ENCODE data around the gene ACAT1.
"Not testable (repeated sequence)": the region's sequence is repeated elsewhere in the genome, so short reads cannot be mapped to it uniquely, and the experiment has no call there.

ACAT1 gene

DNA sequence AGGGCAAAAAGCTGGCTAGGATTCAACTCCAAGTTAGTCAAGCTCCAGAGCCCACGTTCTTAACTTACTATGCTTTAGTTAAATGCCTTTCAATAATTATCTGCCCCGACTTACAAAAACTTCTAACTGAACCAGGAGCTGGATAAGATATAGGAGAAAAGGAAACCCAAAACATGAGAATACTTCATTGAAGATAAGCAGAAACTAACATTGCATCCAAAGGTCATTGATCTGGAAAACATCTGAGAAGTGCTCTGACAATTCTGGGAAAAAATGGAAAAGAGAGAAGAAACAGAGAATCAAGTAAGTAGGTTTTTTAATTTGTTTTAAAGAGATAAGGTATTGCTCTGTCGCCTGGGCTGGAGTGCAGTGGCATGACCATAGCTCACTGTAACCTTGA, 27.2 kb downstream of the ACAT1 start:
- DNase-seq: no peak

DNA sequence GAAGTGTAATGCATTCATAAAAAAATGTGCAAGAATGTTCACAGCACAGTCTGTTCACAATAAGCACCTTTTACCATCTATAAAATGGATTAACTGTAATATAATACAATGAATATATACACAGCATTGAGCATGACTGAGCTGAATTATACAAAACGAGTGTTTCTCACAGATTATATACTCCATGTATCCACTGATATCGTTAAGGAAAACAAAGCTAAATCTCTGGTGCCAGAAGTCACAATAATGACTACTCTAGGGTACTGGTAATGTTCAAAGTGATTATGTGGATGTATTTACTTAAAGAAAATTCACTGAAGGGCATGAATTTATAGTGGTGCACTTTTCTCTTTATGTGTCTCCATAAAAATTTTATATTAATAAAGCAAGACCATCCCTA, 33.2 kb downstream of the ACAT1 start:
- DNase-seq: no peak

DNA sequence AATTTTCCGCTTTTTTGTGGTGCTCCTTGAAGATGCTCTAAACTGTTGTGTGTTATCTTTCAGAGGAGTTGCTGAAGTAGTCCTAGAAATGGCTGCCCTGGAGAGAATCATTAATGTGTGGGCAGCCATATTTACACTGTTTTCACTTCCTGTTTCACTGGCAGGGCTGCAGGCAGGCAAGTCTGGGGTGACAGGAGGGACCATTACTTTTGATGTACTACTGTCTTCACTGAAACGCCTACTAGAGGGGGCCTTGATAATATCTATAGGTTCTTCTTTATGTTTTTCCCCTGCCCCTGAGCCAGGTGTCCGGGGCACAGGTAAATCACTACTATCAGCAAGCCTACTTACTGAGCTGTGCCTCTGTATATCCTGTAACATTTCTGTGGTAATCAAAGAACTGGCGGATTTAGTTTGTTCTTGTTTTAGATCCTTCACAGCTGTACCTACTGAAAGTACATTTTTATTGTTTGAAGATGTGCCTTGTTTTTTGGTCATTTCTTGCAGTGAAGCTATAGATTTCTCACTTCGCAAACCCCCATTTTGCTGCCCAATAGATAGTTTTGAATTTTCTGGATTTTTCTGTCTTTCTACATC, 39.7 kb downstream of the ACAT1 start:
- no peak for DNase-seq

DNA sequence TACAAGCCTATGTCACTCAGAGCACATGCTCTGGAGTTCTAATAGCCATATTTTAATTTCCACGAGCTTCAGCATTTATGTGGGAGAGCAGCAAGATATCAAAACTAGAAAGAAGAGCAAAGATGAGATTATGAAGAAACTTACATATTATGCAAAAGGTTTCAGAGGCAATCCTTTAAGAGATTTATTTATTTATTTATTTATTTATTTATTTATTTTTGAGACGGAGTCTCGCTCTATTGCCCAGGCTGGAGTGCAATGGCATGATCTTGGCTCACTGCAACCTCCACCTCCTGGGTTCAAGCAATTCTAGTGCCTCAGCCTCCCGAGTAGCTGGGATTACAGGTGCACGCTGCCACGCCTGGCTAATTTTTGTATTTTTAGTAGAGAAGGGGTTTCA, 41.5 kb downstream of the ACAT1 start:
- DNase-seq: not testable (repeated sequence)

DNA sequence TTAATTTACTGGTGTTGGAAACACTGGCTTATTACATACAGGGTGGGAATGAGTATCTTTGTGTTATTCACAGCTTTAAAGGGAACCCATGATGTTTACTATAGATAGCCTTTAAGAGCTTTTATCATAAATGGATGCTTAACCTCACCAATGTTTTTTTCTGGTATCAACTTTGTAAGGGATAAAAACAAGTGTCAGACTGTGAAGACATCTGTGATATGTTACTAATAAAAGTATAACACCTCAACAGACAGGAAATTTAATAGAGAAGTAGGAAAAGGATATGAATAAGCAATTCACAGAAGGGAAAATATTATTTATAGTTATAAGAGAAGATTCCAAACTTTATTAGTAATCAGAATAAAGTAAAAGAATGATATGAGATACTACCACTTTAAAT, 46.3 kb downstream of the ACAT1 start:
- DNase-seq: no peak

DNA sequence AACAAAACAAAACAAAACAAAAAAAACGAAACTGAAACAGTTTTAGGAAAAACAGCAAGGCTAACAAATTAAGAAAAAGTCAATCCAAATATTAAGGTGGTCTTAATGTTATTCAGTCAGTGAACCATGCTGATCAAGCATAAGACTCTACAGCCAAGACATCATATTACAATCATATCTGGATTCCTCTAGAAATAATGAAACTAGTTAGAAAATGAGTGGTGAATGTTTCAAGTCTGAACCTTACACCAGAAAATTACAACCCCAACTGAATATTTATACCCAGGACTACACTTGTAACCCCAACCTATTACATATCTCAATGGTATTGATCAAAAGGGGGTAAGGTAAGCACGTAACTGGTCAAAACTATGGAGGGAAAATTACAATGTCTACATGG, 48.8 kb downstream of the ACAT1 start:
- no peak for DNase-seq

DNA sequence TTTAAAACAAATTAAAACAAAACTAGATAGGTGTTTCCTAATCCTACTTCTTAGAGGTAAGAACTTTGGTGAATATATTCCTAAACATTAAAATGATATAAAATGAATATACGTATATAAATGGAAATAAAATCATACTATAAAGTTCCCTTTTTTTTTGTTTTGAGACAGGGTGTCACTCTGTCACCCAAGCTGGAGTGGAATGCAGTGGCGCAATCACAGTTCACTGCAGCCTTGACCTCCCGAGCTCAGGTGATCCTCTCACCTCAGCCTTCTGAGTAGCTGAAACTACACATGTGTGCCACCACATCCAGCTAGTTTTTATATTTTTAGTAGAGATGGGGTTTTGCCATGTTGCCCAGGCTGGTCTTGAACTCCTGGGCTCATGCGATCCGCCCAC, 56.2 kb downstream of the ACAT1 start:
- DNase-seq: no peak

DNA sequence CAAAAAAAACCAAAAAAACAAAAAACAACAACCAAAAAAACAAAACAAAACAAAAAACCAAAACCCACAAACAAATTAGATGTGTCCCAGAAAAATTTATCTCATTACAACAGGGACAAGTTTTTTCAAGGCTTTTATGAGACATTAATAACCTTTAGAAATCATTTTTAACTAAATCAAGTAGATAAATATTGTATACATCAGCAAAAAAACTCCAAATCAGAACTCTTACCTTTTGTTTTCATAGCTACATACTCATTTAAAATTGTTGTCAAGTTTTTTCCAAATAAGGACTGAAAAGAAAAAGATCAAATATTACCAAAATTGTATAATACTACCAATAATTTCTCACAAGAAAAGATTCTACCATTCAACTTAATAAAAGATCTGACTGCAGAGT, 72.4 kb downstream of the ACAT1 start:
- DNase-seq: no peak

DNA sequence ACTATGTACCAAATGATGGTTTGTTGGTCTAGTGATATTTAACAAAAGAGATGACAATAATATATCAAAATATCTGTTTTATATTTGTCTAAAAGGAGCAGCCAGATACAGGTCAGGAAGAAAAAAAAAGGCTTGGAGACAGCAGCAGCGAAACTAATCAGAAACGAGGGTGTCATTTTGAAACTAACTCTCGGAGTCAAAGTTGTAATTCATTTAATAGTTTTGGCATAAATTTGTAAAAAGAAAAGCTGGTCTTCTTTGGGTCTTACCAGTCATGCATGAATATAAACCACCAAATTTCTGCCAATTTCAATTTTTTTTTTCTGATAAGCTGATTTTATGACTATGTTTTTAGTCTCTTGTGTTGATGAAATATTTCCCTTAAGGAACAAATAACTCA, 75.5 kb downstream of the ACAT1 start:
- DNase-seq: no peak
